ENCODE data around the gene SH3BP2.

The SH3BP2 gene

DNA sequence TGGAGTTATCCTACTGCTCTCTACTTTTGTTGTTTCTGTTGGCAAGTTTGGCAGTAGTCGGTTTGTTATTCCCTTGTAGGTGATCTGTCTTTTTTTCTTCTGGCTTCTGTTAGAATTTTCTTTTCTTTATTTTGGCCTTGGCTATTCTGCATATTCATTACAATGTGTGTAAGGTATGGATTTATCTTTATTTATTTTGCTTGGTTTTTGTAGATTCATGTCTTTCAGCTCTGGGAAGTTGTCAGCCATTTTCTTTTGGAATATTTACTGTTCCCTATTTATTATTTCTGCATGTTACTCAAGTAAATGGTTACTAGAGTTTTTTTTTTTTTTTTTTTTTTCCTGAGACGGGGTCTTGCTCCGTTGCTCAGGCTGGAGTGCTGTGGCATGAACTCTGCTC, 63.4 kb downstream of the SH3BP2 start:
- DNase-seq (ENCODE audit: low spot score): no peak

DNA sequence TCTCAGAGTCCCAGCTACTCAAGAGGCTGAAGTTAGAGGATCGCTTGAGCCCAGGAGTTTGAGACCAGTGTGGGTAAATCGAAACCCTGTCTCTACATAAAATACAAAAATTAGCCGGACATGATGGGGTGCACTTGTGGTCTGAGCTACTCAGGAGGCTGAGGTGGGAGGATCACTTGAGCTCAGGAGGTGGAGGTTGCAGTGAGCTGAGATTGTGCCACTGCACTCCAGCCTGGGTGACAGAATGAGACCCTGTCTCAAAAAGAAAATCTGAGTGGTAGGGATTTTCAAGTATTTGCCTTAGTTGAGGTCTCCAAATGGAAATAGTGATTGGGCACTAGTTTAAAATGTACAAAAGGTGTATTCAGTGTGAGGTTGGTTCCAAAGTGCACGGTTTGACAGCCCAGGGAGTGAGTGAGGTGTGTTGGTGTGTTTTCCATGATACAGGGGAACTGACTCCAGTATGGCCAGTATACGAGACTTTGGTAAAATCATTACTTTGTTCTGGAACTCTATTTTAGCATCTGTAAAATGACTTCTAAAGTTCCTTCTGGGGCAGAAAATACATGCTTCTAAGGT, 64.6 kb downstream of the SH3BP2 start:
- DNase-seq (ENCODE audit: low spot score): no peak

DNA sequence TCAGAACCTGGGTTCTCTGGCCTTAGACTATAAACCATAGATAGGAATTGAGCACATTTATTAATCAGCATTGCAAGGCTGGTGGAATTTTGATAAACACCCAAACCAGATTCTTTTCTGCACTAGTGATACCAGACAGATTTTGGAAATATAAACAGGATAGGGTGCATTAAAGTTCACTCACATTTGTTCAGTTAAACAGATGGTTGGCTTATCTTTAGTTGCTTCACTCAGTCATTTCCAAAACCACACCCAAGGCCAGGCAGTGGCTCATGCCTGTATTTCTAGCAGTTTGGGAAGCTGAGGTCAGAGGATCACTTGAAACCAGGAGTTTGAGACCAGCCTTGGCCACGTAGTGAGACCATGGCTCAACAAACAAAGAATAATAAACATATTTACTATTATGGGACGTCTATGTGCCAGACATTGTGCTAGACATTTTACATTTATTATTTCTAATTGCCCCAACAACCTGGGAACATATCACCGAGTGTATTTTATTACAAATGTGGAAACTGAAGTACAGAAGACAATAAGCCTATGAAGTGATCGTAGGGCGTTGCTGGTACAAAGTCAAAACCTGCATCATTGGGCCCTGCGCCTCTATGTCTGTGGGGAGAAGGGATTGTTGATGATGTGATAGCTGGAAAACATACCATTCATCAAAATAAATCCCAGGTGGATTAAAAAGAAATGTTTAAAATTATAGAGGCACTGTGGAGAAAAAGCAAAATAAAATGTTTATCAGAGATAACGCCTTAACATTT, 65.7 kb downstream of the SH3BP2 start:
- DNase-seq (ENCODE audit: low spot score): no peak

DNA sequence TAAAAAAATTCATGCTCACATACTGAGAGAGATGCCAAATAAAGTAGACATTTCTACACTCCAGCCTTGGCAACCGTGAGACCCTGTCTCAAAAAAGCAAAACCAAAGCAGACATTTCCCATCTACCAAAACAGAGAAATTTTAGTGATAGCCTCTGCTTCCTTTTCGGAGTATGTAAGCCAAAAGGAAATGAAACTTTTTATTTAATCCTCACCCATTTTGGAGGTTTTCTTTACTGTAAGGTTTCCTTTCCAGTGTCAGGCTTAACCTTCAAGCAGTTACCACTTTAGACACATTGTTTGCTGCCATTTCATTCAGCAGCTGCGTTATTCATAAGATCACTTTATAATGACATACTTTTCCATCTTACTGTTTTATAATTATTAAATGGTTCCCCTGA, 66.6 kb downstream of the SH3BP2 start:
- no peak for DNase-seq (ENCODE audit: low spot score)

DNA sequence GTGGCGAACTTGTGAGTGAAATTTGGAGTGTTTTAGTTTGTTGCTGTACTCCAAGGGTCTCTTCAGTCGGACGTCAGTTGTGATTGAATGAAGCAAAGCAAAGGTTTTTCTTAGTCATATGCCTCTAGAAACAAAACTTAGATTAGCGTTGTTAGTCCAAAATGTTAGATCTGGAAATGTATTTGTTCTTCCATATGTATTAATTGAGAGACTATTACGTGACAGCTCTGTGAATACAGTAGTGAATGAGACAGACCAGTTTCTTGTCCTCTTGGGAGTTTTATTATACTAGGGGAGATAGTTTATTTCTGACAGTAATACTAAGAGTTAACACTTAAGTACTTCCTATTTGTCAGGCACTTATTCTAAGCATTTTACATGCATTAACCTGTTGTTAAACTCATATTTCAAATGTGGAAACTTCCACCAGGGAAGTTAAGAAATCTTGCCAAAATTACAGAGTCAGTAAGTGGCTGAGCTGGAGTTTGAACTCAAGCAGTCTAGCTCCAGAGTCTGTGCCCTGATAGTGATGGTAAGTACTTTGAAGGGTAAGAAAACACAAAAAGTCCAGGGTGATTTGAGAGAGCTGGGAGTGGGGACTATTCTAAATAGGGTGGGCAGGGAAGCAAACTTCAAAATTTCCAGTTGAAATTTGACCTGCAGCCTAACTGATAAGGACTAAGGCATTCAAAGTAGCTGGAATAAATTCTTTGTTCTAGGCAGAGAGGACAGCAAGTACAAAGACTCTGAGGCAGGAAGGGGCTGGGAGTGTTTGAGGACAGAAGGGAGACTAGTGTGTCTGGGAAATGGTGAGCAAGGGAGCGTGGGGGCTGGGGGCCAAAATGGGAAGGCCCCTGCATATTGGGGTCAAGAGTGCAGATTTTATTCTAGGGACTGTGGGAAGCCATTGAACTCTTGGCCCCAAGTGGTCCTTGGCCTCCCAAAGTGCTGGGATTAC, 67.8 kb downstream of the SH3BP2 start:
- DNase-seq (ENCODE audit: low spot score): no peak

DNA sequence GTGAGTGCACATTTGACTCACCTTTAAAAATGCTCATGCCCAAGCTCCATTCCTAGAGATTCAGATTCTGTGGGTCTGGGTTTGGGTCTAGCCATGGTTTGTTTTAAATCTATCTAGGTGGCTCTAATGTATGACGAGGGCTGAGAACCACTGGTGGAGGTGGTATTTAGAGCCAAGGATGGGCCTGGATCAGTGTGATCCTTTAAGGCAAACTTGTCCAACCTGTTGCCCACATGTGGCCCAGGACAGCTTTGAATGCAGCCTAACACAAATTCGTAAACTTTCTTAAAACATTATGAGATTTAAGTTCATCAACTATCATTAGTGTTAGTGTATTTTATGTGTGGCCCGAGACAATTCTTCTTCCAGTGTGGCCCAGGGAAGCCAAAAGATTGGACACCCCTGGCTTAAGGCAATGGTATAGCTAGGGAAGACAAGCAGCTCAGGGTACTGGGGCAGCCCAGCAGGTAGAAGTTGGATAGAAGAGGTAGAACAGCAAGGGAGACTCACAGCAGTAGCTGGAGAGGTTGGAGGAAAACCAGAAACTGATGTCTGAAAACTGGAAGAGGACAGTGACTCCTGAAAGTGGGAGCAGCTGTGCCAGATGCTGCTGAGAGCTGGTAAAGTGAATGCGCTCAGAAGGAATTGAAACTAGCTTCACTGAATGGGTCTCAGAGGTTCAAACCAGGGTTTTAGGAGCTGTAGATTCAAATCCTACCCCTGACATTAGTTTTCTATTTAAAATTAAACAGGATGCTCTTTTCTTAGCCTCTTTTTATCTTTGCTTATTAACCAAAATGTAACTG, 68.9 kb downstream of the SH3BP2 start:
- DNase-seq (ENCODE audit: low spot score): no peak

DNA sequence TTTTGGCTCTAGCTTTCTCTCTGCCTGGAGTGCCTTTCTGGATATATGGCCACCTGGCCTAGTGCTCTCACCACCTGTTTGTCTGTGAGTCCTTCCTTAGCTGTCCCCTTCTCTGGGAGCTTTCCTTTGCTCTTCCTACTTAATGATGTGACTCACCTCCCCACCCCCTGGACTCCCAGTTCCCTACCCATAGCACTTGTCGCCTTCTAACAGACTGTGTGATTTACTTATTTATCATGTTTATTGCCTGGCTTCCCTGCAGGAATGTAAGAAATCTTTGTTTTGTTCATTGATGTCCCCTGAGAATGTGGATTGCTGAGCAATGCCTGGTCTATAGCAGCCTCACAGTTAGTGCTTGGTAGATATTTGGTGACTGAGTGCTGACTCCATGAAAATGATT, 69.6 kb downstream of the SH3BP2 start:
- no peak for DNase-seq (ENCODE audit: low spot score)

DNA sequence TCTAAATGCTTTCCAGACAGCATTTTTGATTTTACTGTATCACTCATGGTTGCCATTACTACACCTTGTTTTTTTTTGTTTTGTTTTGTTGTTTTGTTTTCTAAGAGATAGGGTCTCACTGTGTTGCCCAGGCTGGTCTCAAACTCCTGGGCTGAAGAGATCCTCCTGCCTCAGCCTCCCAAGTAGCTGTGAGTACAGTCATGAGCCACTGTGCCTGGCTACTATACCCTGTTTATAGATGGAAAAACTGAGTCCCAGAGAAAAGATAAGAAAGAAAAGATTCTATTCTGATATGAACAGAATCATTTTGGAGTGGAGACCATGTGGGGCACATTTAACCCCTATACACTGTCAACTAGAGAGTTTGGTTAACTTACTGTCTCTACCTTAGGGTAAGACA, 70.8 kb downstream of the SH3BP2 start:
- no peak for DNase-seq (ENCODE audit: low spot score)

DNA sequence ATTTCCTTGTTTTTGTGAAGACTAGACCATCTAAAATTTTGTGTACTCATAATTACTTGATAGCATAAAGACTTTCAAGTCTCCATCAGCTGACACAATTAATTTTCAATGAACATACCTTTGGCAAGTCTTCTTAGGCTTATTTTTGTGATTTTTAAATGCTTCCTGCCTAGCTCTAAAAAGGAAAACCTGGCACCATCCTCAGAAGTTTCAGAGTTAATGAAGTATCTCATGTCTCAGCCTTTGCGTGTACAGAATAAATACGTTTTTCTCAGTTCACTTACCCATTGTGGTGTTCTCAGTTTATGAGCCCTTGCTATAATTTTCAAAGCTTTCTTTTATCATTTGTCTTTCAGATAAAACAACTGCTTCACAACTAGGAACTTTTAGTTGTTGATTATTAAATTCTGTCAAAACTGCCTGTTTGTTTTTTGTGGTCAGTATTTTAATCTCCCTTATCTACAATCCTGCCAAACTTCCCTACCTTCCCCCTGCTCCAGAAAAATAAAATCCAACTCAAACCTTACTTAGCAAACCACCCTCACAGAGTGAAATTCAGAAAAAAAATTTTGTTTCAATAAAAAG, 72.4 kb downstream of the SH3BP2 start:
- DNase-seq (ENCODE audit: low spot score): no peak

DNA sequence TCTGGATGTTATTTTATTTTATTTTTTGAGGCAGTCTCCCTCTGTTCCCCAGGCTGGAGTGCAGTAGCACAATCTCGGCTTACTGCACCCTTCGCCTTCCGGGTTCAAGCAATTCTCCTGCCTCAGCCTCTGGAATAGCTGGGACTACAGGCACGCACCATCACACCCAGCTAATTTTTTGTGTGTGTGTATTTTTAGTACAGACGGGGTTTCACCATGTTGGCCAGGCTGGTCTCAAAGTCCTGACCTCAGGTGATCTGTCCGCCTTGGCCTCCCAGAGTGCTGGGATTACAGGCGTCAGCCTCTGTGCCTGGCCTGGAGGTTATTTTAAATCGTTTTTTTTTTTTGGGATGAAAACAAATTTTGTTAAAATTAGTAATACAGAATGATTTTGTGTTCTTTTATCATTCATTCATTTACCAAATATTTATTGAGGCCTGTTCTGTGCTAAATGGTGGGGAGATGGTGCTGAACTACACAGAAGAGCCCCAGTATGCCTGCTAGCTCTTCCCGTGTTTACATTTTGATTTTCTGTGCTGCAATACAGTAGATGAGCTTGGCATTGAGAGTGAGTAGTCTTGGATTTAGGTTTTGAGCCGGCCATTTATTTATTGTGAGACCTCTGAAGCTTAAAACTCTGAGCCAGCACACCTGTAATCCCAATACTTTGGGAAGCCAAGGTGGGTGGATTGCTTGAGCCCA, 73.4 kb downstream of the SH3BP2 start:
- DNase-seq (ENCODE audit: low spot score): no peak

DNA sequence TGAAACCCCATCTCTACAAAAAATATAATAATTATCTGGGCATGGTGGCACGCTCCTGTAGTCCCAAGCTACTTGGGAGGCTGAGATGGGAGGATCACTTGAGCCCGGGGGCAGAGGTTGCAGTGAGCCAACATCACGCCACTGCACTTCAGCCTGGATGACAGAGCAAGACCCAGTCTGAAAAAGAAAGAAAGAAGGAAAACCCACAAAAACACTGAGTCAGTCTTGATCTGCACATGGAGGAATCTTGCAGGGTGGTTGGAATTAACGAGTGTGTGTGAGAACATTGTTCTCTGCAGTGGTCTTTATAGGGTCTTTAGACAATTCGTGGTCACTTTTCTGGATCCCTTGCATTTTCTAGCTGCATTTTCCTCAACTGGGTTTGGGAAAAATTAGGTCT, 74.0 kb downstream of the SH3BP2 start:
- no peak for DNase-seq (ENCODE audit: low spot score)

DNA sequence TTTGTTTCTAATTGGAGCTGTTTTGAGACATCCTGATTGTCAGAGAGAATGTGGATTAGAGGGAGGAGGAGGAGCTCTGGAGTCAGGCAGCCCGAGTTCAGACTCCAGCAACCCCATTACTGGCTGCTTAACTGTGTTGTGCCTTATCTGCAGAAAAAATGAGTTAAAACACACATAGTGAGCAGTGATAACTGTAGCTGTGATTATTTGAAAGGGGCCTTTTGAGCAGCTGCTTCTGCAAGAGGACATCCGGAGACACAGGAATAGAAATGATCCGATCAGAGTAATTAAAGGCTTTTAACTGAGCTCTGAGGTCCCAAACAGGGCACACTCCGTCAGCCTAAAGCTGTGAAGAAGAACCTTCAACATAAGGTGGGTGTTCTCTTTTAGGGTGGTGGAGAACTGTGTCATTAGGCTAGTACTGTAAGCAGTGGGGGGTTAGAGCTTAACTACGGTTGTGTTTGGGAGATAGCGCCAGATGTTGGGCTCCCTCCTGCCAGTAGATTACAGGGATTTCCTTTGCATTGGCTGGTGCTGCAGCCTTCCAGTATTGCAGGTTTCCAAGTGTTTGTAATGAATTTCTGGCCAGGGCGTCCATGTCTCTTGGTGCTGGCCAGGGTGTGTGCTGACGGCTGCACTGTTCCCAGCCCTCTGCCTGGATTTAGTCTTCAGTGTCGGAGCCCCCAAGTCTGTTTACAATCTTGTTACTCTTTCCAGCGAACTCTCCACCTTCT, 75.0 kb downstream of the SH3BP2 start:
- DNase-seq (ENCODE audit: low spot score): no peak

DNA sequence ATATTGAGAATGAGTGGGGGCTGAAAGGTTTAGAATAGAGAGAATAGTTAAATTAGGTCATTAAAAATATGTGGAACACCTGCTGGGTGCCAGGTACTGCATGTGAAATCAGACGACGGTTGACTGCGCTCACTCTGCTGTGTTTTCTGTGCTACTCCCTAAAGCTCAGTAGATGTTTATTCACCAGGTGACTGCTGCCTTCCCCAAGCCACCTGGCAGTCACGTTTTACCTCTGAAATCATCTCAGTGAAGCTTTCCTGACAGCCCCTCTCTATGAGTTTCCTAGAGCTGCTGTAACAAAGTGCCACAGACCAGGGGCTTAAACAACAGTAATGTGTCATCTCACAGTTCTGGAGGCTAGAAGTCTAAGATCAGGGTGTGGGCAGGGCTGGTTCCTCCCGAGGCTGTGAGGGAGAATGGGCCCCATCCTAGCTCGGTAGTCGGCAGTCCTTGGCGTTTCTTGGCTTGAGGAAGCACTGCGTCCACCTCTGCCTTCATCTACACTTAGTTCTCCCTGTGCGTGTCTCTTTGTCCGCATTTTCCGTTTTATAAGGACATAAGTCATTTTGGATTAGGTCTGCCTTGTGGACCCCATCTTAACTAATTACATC, 76.1 kb downstream of the SH3BP2 start:
- no peak for DNase-seq (ENCODE audit: low spot score)

DNA sequence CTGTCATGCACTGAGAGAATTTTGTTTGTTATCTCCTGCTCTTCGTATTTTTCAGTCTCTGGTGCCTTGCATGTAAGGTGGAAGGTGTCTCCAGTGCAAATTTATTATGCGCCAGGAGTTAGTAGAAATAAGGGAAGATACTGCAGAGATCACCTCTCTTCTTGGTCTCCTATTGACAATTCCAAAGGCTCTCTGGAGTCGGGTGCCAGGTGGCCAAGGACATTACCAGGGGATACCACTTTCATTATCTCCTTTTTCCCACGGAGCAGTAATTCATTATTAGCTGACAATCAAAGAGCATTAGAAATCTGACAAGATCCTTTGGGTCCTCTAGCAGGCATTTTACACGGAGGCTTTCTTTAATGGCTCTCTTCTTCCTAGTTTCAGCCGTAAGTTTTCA, 76.8 kb downstream of the SH3BP2 start:
- no peak for DNase-seq (ENCODE audit: low spot score)

DNA sequence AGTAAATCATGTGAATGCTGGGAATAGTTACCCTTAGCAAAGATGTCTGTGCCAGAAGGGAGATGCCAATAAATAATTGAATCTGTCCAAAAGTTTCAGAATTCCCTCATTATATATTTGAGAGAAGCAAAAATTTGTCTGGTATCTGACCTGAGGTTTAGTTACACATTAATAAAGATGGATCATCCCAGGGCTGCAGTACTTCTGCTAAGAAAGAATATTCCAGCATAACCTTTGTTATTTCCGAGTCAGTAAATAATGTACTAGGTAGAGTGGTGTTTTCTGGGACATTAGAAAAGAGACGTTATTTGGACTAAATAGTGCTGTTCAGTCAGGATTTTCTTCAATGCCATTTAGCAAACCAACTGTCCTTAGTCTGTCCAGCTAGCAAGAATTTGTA, 77.2 kb downstream of the SH3BP2 start:
- DNase-seq (ENCODE audit: low spot score): no peak

DNA sequence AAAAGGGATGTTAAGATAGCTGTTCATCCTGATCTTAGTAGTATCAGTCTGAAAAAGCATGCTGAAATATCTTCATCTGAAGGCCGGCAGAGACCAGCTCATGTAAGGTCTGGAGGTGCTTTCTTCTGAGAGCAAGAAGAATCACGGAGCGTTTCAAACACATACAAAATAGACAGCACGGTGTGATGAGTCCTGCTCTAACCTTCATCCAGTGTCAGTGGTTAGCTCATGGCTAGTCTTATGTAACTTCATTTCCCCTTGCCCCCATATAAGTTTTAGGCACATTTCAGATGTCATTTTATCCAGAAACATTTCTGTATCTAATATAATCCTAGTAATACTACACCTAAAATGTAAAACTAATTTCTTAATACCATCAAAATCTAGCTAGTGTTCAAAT, 78.6 kb downstream of the SH3BP2 start:
- DNase-seq (ENCODE audit: low spot score): no peak

DNA sequence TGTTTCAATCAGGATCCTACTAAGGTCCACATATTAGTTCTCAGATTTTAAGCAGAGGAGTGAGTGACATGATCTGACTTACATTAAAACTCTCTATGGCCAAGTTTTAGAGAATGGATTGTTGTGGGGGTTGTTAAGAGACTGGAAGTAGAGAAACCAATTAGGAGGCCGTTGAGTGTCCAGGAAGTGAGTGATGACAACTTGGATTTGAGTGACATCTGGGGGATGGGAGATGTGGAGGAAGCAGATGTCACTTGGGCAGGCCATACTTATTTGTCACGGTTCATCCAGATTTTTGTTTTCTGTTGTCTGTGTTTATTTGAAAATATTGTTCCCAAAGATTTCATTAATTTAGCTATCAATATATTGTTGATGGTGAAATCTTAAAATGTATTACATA, 79.0 kb downstream of the SH3BP2 start:
- DNase-seq (ENCODE audit: low spot score): no peak

DNA sequence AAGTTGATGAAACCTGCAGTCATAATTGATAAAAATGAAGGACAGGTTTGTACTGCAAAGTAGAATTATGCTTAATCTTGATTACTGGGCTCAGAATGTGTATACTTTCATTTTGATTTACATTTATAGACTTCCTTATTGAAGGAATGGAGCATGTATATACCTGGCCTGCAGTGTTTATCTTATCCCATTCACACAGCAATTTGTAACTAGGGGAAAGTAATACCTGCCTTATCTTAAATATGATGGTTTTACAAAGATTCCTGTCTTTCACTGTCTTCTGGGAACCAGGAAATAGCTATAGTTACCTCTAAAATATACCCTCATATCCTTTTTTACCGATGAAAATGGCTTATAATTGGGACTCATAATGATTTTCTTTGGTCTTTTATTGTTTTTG, 80.4 kb downstream of the SH3BP2 start:
- no peak for DNase-seq (ENCODE audit: low spot score)

DNA sequence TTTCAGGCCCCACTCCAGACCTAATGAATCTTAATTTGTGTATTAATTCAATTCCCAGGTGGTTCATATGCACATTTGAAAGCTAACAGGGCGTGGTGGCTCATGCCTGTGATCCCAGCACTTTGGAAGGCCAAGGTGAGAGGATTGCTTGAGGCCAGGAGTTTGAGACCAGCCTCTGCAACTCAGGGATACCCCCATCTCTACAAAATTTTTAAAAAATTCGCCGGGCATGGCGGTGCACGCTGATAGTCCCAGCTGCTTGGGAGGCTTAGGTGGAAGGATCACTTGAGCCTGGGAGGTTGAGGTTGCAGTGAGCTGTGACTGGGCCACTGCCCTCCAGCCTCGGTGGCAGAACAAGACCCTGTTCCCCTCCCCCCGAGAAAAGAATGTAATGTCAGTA, 82.0 kb downstream of the SH3BP2 start:
- no peak for DNase-seq (ENCODE audit: low spot score)

DNA sequence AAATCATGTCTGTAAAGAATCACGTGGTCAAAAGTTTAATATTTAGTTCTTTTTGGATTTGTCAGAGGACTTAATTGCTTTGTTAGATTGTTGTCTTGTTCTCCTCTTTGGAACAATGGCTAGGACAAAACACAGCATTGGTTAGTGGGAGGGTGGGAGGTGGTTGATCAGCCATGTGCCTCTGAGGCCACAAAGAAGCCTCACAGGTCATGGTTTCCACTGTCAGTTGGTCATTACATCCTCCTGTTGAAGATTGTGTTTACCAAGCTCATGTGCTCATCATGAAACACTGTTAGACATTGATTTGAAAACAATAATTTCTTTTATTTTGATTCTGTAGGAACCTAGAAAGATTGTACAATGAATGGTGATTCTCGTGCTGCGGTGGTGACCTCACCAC, 82.7 kb downstream of the SH3BP2 start:
- no peak for DNase-seq (ENCODE audit: low spot score)
